NT2/D1 (cell line): ENCODE data around the gene RAI1.

Experiments
- SUZ12 ChIP-seq: IDR thresholded peaks from 2 replicates; pipeline ENCODE4 v1.6.1; 2011; ENCODE audit not compliant: insufficient read length, insufficient read depth; ENCODE audit errors: extremely low read depth
- YY1 ChIP-seq: IDR thresholded peaks from 2 replicates; pipeline ENCODE4 v1.6.1; 2011; ENCODE audit not compliant: insufficient read length, insufficient read depth
- ZNF274 ChIP-seq: IDR thresholded peaks from 2 replicates; pipeline ENCODE4 v1.6.1; 2011; ENCODE audit warnings: mild to moderate bottlenecking, low read depth, low read length

DNA sequence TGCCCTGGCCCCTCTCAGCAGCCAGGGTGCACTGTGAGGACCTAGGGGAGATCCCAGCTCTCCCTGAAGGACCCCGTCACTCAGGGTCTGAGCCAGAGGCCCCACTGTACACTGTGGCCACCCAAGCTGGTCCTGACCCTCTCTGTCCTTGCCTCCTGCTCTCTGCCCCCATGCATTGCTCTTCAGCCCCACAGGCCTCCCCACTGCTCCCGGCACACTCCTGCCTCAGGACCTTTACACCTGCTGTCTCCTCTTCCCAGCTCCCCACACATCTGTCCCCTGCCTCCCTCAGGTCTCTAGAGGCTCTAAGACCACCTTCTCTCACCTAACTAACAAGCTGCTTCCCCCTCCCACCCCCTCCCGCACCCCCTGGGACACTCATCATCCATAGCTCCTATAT lies 12.9 kb upstream of the RAI1 start:
- TF ChIP-seq ZNF274: no peak
- TF ChIP-seq YY1: no peak
- TF ChIP-seq SUZ12: no peak
